Left cardiac atrium (tissue), 4 donors: Measurements from ENCODE around the gene RAD52. TPM values are rescaled to one million over a fixed set of nuclear protein-coding genes. Genes with fewer than 3 reads are reported as not detected.

Experiments used
- ATAC-seq, 2 donors: fragments of 200-7000 bp; cut with Tn5 transposase; one replicate each; pipeline ENCODE4 v1.9.1; 2020; ENCODE audit warnings: mild to moderate bottlenecking in 2 of 2, moderate library complexity in 2 of 2
- DNase-seq: peaks from one replicate; pipeline ENCODE4 v3.0.0-alpha.2; 2020
- intact Hi-C, 2 donors: fragments of 100-400 bp; cut with DNase I; formaldehyde crosslinking; loops; one replicate each; pipeline versions ENCODE4 v1.14.1 to v1.15.1; 2022 to 2023
- total RNA-seq, 2 donors: library from RNA; stranded (reverse); fragmentation: NEBNext Ultra II Directional; extraction: Animal tissue kit (Norgen Biotek cat#: 25700); gene quantifications; one replicate each; pipeline ENCODE4 v1.2.1, GENCODE V29; 2021
- donor health status: DM: no; HTN: yes; CAD: no.
- donor health status: DM: no; HTN: yes; CAD: no; lungs with severe emphysema.
- donor health status: DM: yes; HTN: yes; CAD: no.
- donor health status: Dilated cardiomyopathy.

RAD52 gene
- total RNA-seq, 2 donors from 2014 or later = 6.4 to 6.8 TPM

DNA sequence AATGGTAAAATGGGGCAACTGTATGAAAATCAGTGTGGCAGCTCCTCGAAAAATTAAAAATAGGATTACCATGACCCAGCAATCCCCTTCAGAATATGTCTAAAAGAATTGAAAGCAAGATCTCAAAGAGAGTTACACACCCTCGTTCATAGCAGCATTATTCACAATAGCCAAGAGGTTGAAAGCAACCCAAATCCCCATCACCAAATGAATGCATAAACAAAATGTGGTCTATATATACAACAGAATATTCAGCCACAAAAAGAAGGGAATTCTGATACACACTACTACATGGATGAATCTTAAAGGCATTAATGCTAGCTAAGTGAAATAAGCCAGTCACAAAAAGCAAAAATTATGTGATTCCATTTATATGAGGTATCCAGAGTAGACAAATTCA lies 27.2 kb downstream of the RAD52 start:
- intact Hi-C loops = no loop called here
- DNase-seq = no peak
- no peak for ATAC-seq

DNA sequence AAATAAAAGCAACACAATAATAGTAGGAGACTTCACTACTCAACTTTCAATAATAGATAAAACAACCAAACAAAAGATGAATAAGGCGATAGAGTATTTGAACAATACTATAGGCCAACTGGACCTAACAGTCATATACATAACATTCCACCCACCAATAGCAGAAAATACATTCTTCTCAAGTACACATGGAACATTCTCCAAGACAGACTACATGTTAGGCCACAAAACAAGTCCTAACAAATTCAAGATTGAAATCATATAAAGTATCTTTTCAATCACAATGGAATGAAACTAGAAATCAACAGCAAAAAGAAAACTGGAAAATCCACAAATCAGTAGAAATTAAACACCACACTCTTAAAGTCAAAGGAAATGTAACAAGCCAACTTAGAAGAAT lies 28.8 kb downstream of the RAD52 start:
- intact Hi-C loops = no loop called here
- DNase-seq = no peak
- ATAC-seq = no peak

DNA sequence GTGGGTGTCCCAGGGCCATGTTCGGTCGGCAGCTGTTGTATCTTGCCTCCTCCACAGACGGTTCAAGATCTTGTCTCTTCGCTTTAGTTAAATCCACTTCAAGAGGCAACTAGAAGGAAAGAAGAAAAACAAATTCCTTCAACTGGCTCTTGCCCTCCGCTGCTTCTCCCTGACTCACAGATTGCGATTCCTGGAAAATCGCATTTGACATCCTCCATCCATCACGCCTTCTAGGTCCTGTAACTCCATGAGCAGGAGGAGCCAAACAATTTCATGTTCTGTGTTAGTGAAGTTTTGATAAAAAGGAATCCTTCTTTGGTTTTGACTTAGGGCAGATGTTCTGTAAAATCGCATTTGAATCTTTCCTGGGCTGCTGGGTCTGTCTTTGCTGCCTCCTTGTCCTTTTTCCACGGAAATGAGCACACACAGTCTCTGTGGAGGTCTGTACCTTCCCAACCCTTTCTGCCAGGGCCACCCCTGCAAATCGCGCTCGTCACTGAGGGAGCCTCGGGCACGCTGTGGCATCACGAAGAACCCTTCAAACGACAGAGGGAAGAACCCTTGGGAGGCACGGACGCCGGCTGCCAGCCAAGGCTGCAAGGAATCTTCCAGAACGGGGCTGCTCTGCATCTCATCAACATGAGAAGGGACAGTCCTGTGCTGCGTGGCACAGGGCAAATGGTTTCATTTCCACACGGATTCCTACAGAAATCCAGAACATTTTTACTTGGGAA lies 32.6 kb downstream of the RAD52 start:
- intact Hi-C loops = no loop called here
- ATAC-seq (no peak), DNase-seq (no peak)

DNA sequence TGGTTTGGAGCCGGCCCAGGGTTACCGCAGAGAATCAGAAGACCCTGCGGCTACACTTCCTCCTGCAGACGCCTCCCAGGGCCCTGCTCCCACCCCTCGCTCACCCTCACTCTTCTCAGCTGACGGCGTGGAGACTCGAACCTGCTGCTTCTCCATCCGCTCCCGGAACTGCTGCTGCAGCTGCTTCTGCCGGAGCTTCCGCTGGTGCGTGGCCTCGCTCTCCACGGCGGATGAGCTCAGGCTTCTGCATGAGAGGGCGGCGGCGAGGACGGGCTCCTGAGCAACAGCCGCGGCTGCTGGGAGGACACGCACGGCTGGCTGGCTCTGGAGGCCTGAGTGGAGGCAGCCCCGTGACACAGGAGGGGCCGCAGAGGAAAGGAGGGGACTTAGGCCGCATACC lies 33.3 kb downstream of the RAD52 start:
- DNase-seq = no peak
- intact Hi-C loops = no loop called here
- ATAC-seq = no peak

DNA sequence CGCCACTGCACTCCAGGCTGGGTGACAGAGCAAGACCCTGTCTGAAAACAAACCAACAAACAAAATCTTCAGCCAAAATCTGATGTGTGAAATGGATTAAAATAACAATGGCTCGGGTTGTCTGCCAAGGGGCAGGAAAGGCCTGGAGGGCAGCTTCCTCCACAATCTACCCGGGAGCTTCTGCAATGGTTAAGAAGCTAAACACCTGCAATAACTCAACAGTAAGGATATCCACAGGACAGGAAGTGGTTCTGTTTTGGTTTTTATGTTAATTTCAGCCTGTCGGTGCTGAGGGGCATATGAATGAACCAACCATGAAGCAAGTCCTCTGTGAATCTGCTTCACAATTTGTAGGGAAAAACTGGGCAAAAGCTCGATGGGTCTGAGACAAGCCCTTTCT lies 34.4 kb downstream of the RAD52 start:
- no peak for ATAC-seq
- DNase-seq = no peak
- intact Hi-C loops = no loop called here

DNA sequence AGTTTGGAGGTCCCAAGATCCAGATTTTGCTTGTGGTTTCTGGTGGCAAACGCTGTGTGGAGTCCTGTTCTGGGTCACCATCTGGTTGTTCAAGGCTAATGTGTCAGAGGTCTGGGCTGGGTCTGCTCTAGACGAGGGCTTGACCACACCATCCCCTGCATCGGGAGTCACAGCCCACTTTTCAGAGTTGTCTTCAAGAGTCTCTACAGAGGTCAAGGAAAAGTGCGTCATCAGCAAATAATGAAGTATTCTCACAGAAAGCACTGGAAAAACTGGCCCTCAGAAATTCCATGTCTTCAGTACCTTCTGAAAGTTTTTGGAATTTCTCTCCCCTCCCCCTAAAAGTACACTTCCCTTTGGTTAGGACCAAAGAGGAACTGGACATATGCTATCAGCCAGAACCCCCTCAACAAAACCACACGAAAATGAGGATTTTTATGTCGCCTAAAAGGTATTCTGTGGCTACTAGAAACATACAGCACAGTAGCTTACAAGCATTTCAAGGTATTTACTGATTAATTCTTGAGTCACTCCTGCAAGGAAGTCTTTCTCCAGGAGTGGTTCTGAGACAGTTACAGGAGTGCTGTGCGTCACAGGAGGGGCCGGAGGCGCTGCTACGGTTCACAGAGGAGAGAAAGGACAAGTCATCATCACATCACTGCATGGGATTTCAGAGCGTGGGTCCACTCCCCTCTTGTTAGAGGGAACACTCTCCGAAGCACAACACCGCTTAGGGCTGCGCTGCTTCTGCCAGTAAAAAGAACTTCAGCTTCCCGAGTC lies 35.4 kb downstream of the RAD52 start:
- intact Hi-C loops = no loop called here
- no peak for ATAC-seq
- no peak for DNase-seq

DNA sequence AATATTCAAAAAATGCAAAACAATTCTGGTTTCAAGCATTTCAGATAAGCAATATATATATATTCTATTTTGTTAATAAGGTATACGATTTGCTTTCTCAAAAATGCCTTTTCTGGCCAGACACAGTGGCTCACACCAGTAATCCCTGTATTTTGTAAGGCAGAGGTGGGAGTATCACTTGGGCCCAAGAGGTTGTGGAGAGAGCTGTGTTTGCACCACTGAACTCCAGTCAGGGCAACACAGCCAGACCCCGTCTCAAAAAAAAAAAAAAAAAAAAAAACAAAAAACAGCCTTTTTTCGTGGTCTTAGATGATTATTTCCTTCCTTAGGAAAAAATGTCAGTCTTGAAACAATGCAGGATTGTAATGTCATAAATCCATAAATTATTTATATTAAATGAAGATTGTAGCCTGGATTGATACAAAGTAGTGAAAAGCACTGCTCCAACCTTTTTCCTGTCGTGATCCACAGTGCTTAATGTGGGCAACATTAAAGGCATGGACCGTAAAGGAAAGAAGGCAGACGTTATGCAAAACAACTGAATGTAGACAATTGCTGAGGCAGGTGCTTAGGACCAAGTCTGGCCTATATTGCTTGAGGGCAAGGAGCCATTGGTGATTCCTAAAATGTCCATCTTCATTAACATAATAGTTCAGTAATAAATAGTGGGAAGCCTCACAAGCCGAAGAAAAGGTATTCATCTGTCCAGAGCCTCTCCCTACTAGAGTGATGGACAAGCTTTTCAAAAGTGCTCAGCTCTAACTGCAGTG lies 36.8 kb downstream of the RAD52 start:
- DNase-seq (no peak), ATAC-seq (no peak)
- intact Hi-C loops = no loop called here

DNA sequence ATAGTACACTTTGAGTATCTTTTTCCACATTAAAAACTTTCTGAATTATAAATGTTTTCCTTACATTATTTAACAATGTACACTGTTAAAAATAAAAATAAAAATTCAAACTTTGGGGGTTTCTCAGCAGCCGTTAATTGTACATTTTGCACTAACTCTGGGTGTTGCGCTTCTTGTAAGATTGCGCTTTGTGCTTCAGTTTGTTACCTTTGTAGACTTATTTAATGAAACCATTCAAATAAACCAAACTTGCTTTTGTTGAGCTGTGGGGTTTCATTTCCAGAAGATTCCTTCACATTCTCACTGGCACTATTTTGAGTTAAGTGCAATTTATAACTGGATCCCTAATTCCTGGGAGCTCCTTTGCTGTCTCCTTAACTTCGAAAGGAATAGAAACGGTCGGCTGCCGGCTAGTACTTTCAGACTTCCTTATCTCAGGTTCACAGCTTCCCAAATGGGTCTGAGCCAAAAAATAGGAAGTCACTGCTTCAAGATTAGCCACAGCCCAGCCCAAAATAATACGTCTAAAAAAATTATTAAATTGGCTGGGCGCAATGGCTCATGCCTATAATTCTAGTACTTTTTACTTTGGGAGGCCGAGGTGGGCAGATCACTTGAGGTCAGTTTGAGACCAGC lies 38.2 kb downstream of the RAD52 start:
- intact Hi-C loops = no loop called here
- DNase-seq (peak; percentile 40), ATAC-seq (peak; percentile 41 to 47)

DNA sequence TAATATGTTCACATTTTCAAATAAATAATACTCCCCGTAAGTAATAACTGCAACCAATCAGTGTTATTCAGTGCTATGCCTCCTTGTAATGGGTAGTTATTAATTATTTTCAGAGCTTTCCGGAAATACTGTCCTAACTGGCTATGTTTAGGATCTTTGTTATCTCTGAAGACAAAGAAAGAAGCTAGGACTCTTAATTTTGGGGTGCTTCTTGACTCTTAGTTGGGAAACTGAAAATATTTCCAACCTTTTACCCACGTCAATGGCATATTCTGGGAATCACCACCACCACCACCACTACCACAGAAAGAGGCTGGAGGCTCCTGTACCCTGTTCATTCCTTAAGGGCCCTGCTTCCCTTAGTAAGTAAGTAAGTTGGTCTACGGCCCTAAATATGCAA lies 39.1 kb downstream of the RAD52 start:
- DNase-seq (no peak), ATAC-seq (no peak)
- intact Hi-C loops = no loop called here

DNA sequence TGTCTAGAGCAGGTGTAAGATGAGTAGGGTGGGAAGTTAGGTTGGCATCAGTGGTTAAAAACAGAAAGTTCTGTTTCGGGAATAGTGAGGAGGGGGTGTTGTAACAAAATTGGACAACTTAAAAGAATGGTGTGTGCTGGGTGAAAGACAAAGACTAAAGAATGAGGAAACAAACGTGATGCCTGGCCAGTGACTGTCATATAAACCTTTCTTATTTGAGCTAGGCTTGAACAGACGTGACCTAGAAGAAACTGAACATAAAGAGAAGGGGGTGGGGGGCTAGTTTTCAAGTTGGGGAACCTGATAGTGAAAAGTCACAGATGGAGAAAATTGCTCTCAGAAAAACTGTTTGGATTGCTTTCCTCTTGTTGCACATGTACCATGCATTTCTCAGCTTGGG lies 39.6 kb downstream of the RAD52 start:
- DNase-seq (no peak), ATAC-seq (no peak)
- intact Hi-C loops = no loop called here

DNA sequence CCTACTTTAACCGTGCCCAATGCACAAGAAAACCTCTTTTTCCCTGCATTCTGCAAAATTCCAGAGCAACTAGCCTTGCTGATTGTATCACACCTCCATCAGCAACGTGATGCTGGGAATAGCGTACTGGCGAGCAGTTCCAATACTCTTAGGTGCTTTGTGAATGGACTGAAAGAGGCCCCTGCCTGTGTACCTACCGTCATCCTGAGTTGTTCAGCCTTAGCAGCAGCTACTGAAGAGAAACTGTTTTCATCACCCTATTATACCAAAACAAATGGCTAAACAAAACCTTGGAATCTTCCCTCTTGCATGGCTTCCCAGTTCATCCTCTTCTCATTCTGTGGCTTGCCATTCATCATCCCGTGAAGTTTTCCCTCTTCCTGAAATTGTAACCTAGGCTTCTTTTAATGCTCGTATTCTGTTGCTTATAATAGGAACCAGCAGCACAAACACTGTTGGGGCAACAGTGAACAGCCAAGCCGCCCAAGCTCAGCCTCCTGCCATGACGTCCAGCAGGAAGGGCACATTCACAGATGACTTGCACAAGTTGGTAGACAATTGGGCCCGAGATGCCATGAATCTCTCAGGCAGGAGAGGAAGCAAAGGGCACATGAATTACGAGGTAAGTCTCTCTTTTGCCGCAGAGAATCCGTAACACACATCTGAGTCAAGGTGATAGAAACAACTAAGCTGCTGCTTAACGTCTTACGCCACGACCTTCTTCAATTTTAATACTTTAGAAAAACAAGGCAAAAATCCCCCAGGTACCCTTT lies 41.9 kb downstream of the RAD52 start:
- intact Hi-C loops = no loop called here
- no peak for ATAC-seq
- no peak for DNase-seq

DNA sequence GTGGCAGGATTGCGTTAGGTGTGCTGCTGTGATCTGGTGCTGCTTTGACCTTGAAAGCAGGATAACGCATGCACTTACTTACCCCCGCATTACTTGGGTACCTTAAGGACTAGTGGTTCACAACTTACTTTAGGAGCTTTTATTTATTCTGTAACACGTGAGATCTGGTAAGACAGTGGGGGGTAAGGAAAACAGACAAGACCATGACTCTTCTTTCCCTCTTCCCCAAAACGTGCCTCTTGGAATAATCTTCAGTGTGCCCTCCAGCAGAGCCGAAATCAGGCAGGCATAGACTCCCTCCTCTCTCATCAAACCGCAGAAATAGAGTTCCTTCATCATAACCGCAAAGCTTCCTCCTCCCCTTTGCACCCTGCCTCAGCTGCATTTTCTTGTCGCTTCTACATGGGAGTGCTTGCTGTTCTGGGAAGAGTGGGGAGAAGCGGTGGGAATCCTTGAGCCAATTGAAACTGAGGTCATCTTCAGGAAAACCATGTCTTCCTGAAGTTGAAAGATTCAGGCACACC lies 43.4 kb downstream of the RAD52 start:
- intact Hi-C loops = no loop called here
- DNase-seq (no peak), ATAC-seq (no peak)

DNA sequence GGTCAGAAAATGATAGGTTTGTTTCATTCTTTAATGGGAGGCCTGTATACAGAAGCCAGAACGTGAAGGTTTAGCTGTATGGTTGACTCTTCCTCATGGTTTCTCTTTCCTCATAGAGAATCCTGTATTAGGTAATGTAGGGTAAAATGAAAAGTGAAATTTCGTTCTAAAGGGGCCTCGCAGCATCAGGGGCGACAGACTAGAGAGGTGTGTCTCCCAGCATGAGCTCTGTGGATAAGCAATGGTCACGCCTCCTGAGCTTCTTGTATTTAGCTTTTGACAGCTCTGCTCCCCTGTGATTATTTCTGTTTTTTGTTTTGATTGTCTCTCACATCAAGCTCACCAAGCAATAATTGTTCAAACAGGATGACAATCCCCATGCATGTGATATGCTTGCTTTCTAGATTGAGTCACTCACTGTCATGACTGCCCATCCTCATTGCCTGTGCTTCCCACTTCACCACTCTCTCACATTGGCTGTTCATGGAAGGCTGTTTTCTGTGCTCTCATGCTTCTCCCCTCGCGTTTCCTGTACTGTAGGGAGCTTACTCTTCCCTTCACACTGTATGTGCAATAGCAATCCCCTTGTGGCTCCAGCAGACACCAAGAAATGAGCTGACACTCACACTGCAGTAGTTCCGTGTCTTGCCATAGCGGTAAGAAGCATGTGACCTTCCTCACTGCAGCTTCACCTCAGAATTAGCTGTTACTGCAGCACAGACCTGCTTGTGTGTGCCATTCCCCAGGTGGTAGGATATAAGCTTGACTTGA lies 44.0 kb downstream of the RAD52 start:
- DNase-seq (no peak), ATAC-seq (peak; percentile 7 to 24)
- intact Hi-C loops = no loop called here

DNA sequence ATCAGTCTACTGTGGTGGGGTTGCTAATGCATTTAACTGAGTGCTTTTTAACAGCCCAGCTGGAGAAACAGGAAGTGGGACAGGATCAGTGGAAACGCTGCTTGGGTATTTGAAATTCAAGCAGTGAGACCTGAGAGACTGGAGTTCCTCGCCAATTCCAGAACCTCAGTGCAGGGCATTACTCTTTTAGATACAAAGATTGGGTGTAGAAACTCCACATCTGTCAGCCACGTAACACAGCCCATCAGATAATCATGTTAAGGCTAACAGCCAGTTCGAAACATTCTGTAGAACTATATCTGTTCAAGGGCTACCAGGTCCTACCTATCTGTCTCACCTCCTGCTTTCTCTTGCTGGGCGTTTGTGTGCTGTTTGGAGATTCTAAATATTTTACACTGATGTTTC lies 45.5 kb downstream of the RAD52 start:
- DNase-seq = no peak
- no peak for ATAC-seq
- intact Hi-C loops = no loop called here

DNA sequence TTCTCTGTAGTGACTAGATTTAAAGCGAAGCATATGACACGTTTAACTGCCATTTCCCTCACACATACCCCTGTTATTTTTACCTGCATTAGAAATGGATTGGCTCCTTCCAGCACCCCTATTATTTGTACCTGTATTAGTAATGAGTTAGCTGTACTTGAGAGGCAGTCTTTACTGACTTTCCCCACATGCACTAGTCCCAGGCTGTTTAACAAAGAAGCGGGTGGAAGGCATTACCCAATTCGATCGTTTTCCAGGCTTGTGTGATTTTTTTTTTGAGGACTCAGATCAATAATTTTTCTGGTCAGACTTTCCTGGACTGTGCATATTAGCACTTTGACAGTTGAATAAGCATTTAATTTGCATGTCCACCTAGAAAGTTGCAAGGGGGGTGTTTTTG lies 46.4 kb downstream of the RAD52 start:
- DNase-seq (no peak), ATAC-seq (no peak)
- intact Hi-C loops = no loop called here

DNA sequence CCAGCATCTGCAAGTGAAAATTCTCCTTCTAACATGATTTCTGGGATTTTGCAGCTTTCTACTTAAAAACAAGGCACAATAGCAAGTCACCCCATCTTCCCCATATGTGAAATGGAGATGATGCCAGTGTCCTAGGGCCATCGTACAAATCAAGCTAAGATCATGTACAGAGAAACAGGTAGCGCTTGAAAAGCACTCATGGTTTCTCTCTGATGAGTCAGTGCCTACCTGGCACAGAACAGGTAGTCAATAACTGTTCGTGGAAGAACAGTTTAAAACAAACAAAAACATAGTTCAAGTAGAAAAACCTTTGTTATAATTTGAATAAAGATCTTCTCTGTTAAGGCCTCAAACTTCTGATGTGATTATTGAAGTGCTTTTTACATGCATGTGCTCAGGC lies 46.9 kb downstream of the RAD52 start:
- DNase-seq = no peak
- ATAC-seq = no peak
- intact Hi-C loops = no loop called here

DNA sequence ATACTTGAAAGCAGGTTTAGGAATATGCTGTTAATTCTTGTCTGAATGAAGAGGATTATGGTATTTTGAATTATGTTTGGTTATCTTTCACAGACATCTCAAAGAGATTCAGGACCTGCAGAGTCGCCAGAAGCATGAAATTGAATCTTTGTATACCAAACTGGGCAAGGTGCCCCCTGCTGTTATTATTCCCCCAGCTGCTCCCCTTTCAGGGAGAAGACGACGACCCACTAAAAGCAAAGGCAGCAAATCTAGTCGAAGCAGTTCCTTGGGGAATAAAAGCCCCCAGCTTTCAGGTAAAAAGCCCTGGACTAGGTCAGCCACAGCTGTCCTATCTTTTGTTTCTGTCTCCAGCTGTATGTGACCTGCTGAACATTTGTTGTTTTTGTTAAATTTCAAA lies 52.1 kb downstream of the RAD52 start:
- DNase-seq (no peak), ATAC-seq (no peak)
- intact Hi-C loops = no loop called here

DNA sequence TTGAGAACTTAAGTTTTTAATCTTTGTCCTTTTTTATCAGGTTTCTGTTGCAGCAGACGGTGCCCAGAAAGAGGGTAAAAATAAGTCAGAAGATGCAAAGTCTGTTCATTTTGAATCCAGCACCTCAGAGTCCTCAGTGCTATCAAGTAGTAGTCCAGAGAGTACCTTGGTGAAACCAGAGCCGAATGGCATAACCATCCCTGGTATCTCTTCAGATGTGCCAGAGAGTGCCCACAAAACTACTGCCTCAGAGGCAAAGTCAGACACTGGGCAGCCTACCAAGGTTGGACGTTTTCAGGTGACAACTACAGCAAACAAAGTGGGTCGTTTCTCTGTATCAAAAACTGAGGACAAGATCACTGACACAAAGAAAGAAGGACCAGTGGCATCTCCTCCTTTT lies 53.5 kb downstream of the RAD52 start:
- intact Hi-C loops = no loop called here
- peak in 1 of 2 donors; percentile 38 for ATAC-seq
- no peak for DNase-seq
